AG08395 (cell line): ENCODE results near the gene RAB11FIP3.

ENCODE experiments used
- DNase-seq: peaks from one replicate; pipeline ENCODE4 v3.0.0; 2012; ENCODE audit warnings: mixed read lengths, low spot score

The RAB11FIP3 gene

DNA sequence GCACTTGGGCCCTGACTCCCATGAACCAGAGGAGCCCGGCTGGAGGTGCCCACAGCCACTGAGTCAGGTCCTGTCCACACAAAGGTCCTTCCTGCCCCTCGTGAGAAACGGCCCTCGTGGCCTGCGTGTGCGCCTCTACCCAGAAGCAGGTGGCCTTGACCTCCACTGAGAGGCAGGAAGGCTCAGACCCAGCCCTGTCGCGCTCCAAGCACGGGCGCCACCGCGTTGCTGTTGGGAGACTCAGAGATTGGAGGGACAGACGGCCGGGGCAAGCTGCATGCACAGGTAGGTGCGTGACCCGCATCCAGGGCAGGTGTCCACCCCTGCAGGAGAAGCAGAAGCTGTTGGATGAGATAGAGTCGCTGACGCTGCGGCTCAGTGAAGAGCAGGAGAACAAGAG is 94.0 kb downstream of the RAB11FIP3 start:
- DNase-seq, result no peak

DNA sequence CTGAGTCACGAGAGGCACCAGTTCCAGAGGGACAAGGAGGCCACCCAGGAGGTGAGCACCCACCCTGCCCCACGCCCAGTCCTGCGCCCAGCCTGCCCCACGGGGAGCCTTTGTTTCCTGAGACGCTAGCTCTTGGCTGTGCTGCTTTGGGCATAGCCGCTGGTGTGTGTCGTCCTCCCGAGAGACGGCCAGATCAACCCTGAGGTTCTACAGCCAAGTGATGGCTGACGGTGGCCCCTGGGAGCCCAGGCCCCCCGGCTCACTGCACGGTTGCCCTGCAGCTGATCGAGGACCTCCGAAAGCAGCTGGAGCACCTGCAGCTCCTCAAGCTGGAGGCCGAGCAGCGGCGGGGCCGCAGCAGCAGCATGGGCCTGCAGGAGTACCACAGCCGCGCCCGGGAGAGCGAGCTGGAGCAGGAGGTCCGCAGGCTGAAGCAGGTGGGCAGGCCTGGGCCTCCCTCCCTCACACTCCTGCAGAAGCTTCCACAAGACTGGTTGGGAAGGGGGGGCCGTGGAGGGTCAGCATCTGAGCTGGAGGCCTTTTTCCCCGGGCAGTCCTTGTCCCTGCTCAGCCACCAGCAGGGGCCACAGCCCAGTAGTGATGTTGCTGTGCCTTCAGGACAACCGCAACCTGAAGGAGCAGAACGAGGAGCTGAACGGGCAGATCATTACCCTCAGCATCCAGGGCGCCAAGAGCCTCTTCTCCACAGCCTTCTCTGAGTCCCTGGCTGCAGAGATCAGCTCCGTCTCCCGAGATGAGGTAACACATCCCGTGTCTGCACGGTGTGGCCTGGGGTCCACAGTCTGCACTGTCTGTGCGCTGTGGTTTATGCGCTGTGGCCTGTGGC is 94.6 kb downstream of the RAB11FIP3 start:
- DNase-seq, result no peak

DNA sequence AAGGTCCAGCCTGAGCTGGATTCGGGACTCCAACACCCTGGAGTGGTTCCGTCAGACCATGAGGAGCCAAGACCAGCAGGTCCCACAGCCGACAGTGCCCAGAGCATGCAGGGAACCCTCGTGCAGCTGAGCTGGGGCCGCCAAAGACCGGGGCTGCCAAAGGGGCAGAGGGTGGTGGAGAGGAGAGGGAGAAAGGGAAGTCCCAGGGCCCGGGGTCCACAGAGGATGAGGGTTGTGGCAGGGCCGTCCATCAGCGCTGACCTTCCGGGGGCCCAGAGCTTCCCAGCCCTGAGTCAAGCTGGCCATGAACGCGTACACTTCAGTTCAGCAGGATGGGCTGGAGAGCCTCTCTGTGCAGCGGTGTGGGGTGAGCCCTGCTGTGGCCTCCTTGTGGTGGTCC is 95.4 kb downstream of the RAB11FIP3 start:
- DNase-seq, result no peak

DNA sequence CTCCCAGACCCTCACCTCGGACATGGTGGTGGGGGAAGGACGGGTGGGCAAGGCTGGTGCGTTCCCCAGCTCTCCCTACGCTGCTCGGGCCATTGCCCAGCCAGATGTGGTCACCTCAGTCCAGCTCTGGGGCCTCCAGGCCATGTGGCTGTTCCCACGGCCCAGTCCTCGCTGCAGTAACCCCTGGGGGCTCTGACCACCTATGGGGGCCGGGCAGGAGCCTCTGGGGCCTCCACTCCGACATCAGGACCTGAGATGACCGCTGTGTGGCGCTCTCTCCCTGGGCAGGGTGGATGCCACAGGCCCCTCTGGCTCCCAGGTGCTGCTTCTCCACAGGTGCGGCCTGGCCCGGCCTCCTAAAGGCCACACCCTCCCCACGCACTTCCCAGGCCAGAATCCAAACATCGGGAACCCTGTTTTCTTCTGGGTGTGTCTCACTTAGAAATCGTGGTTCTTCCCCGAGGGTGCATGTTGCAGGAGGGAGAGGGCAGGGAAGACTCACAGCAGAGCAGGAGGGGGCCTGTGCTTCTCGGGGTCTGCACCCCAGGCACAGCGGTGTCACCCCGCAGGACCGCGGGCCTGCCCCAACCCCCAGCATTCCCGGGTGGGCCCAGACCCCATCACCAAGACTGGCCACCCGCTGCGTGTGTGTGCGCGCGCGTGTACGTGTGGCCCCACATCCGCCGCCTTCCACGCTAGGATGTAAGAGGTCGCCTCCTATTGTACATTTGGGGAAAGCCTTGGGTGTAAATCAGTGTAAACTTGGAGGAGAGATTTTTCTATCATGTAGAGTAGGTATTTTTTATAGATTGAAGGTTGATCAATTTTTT is 96.1 kb downstream of the RAB11FIP3 start:
- no peak for DNase-seq

DNA sequence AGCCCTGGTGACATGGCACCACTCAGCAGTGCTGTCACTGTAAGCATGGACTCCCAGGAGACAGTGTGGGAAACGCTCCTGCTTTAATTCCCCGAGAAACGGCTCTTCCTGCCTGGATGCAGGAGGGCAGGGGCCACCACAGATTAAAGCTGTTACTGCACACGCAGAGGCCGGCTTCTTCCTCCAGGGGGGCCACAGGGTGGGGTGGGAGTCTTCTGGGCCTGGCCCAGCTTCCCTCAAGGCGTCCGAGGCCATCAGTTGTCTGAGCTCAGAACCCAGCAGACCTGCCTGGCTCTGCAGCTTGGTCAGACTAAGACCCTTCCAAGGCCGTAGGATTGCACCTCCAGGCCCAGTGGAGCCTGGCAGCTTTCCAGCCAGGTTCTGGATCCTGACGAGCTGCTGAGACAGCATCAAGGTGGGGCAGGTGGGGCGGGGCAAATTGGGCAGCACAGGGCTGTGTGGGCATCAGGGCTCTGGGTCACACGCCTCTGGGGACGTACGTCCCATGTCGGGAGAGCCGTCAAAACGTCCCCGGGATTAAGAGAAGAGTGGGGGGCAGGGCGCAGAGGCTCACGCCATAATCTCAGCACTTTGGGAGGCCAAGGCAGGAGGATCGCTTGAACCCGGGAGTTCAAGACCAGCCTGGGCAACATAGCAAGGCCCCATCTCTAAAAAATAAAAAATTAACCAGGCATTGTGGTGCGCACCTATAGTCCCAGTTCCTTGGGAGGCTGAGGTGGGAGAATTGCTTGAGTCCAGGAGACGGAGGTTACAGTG is 97.1 kb downstream of the RAB11FIP3 start:
- no peak for DNase-seq

DNA sequence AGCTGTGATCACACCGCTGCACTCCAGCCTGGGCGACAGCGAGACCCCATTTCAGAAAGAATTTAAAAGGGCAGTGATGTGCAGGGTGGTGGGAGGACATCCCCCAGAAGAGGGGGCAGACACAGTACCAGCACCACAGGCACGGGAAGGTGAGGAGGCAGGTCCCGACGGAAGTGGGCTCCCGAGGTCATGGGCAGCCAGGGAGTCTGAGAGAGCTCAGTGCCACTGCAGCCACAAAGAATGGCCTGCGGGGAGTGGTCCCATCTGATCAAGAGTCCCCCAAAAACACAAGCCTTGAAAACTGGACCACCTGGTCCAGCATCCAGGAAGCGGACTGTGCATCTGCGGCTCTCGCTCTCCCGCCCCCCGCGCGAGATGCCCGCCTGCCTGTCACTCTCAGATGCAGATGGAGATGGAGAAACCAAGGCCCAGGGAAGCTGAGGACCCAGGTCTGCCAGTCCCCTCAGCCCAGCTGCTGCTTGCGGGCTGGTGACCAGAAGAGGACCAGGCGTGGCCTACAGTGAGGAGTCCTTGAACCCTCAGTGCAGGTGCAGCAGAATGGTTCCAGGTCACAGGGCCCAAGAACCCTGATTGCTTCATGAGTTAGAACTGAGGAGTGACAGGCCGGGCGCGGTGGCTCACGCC is 97.8 kb downstream of the RAB11FIP3 start:
- no peak for DNase-seq

DNA sequence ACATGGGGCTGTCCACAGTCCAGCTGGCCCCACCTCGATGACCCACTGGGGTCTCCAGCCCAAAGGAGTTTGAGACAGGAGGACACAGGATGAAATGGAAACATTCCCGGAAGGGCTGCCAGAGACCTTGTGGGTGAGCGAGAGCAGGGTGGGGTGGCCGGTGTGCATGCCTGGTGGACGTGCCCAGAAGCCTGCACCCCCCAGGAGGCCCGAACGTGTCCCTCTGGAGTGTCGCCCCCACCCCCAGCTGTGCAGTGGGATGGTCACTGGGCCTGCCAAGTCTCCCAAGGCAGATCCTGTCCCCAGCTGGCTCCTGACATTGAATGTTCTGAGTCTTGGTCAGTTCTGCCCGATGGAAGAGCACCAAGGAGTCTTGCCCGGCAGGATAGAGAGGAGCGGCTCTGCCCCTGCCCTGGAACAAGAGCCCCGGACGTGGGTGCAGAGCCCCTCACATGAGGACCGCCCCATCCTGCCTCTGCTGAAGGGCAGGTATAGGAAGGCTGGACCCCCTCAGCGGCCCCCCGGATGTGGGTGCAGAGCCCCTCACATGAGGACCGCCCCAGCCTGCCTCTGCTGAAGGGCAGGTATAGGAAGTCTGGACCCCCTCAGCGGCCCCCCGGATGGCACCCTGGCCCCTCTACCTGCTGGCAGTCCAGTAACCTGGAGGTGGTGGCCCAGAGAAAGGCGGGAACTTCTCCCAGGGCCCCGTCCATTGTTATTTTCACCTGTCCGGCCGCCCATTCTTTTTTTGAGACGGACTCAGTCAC is 99.0 kb downstream of the RAB11FIP3 start:
- DNase-seq, result no peak

DNA sequence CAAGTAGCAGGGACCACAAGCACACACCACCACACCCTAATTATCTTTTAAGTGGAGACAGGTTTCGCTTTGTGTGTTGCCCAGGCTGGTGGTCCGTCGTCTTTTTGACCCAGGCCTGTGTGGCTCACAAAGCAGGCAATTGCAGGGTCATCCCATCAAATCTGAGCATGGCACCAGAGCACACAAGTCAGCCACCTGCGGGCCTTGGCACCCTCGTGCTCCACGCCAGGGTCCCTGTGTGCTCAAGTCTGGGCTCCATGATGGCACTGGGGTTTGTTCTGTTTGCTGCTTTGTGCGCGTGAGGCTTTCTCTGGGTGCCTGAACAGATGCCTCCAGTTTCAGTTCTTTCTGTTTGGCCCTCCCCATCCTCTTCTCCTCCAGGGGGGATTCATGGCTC is 99.7 kb downstream of the RAB11FIP3 start:
- DNase-seq, result no peak

DNA sequence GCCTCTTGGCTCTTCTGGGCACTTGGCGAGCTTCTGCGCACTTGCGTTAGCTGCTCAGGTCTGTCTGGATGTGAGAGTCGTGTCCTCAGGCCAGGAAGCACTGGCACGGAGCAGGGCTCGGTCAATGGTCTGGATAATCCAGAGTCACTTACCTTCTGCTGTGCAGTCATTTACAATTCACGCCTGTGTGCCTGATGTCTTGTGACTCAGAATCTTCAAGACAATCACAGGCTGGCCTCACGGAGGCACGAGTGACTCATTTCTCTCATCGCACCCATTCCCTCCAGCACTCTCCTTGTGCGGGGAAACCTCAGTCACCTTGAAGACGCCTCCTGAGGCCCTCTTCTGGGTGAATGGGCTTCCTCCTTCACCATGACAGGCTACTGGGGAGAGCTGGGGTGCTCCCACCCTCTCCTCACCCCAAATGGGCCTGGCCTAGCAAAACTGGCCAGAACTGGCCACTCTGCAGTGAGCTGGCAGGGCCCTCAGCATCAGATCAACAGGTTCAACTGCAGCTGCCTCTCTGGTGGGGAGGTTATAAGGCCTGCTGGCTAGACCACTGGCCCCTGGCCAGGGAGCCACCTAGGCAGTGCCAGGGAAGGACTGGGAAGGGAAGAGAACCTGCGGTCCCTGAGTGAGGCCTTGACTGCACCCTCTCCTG is 100.2 kb downstream of the RAB11FIP3 start:
- peak; percentile 81 for DNase-seq

DNA sequence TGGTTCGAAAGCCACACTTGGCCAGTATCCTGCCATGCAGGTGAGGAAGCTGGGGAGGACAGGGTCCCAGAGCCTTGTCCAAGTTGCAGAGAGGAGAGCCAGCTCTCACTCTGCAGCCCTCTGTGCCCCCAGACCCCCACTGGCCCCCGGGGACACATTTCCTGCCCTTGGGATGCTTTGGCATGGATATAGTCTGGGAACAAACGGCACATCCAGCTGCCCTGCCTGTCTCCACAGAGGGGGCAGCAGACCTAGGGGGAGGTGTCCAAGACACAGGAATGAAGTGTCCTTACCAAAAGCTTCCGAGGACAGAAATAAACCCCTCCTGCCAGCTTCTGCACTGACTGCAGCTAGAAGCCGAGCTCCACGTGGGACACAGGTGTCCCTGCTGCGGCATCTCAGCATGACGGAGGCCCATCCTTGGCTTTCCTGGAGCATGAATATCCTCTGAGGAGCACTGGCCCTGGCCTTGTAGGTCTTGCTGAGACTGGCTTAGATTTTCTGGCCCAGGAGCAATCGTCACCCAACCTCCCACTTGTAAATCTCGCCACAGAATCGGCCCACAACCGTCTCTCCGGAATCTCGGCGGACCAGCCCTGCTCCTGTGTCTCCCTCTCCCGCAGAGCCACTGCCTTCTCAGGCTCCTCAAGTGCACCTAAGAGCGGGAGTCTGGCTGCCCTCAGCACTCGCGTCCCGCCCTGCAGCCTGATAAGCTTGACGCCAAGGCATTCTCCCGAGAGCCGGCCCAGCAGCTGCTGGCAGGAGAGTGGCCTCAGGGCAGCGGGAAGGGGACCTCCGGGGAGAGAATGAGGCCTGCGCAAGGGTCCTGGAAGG is 100.9 kb downstream of the RAB11FIP3 start:
- DNase-seq, result no peak

DNA sequence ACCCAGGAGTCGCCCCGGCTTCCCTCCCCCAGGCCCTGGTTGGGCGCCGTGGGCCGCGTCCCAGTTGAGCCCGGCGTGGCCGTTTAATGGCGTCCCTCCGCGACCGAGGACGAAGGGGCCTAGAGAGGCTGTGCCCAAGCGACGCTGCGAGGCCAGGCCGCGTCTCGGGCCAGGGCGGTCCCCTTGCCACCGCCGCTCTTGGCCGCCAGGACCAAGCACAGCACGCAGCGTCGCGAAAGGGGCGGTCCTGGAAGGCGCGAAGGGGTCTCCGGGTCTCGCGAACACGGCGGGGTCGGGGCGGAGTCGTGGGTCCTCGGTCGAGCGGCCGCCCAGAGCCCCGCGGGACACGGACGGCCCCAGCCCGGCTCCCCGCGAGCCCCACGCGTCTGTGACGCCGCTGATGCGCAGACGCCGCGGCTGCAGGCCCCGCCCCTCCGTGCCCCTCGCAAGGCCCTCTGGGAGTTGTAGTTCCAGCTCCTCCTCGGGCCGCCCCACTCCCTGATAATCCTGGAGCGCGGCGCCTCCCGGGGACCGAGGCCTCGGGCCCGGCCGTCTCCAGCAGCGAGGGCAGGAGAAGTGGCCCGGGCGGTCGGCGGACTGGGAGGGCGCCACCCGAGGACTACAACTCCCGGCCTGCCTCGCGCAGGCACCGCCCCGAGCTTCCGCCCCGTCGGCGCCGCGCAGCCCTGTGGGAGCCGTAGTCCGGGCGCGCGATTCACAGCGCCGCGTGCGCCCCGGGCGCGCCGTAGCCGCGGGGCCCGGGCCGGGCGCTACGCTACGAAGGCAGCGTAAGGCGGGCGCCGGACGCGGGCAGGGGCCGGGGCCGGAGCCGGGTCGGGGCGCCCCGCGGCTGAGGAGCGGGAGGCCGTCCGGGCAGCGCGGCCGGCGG is 101.8 kb downstream of the RAB11FIP3 start, which contains the start of gene CAPN15:
TSS of gene CAPN15 (plus strand) at position 698 of the 889 bp plus-strand sequence. CDS start 19,127 bp downstream, outside the sequence.
- peak; percentile 86 for DNase-seq

DNA sequence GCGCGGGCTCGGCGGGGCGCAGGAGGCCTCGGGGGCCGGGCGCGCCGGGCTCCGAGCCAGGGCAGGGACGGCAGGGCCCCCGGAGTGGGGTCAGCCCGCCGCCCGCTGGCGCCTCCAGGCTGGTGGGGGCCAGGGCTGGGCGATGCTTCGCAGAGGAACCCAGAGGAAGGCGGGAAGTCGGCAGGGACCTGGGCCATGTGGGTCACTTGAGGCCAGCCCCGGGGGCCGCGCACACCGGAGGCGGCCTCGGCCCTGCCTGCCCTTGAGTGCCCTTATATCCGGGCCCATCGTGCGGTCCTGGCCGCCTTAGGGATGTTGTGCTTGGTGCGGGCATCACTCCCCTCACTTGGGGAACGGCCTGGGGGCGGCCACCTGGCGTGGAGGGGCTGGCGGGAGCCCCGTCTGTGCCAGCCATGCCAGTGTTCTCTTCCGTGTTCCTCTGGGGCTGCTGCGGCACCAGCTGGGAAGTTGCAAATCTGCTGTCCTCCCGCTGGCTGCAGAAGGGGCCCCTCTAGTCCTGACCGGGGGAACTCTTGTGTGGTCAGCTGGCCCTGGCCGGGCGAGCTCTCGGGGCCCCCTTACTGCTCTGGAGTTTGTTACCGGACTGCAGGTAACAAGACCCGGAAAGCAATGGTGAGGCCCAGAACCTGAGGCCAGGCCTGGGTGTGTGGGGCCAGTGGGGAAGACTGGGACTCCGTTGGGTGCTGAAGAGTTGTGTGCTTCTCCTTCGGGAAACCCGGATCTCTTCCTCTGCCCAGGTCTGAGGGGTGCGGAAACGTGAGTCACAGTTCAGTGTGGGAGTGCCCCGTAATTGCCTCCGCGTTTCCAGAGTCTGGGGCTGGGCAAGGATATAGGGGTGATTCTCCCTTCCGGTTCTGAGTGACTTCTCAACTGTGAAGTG is 102.9 kb downstream of the RAB11FIP3 start:
- peak; percentile 59 for DNase-seq

DNA sequence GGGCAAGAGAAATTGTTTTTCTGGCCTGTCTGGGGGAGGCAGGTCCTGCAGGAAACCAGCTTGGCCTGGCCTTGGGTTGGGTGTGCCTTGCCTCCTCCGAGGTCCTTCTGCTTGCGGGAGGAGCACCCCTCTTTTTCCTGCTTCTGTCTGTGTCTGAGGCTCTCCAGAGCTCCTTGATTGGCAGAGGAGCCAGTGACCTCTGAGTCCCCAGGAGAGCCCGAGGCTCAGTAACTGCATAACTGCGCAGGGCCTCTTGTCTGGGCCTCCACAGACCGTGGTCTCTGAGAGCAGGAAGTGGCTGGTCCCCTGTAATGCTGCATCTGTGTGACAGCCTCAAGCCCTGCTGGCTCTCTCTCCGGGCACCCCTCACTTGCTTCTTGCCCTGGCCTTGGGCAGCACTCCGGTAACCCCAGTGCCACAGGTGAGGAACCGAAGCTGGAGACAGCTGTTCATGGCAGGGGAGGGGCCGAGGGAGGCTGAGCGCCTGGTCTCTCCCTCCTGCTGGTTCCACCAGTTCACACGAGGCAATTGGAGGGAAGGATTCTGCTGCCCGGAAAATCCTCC is 103.6 kb downstream of the RAB11FIP3 start:
- DNase-seq, result no peak

DNA sequence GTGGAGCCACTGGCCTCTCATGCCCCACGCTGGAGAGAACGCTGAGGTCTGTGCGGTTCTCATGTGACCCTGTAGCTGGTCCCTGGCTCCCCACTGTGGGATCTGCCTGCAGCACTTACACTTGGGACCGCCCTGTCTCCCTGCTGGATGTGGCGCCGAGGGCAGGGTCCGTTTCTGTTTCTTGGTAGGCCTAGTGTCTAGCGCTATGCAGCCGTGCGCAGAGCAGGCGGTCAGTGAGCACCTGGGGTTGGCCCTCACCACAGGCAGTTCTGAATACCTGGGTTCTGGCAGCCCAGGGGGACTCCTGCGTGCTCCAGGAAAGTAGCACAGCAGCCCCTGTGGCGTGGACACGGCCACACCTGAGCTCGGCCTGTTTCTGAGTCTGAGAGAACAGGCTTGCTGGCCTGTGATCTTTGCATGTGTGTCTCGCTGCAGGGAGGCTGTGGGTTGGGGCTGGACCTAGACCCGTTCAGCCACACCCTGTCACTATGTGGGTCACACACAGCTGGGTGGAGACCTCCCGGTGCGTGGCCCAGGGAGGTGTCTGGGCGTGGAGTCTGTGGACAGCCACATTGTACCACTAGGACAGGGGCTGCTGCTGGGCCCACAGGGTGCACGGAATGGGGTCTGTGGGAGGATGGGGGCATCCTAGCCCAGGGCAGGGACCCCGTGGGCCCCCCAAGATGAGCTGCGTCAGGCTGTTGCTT is 104.8 kb downstream of the RAB11FIP3 start:
- no peak for DNase-seq

DNA sequence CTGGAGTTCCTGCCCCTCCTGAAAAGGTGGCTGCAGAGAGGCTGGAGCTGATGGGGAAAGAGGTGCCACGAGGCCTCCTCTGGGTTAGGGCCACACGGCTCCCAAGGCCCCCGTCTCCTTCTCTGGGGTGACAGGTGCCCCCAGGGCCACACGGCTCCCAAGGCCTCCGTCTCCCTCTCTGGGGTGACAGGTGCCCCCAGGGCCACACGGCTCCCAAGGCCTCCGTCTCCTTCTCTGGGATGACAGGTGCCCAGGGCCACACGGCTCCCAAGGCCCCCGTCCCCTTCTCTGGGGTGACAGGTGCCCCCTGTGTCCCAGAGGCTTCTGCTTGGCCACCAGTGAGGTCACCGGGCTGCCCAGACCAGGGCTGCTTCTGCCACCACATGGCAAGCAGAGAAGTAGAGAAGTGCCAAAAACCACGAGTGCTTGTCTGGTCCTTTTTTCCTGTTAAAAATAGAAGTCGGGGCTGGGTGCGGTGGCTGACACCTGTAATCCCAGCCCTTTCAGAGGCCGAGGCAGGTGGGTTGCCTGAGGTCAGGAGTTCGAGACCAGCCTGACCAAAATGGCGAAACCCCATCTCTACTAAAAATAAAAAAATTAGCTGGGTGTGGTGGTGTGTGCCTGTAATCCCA is 106.2 kb downstream of the RAB11FIP3 start:
- no peak for DNase-seq
